Parathyroid adenoma (tissue), 2 donors: ENCODE data around the gene TTLL10.

ENCODE experiments used
- H2AFZ ChIP-seq: fragments of 300-600 bp; sonication (generic); one replicate; pipeline ENCODE4 v1.7.0; 2017; ENCODE audit warnings: antibody characterized with exemption, mild to moderate bottlenecking
- H3K27ac ChIP-seq: fragments of 300-600 bp; sonication (generic); one replicate; pipeline ENCODE4 v1.7.0; 2017
- H3K27me3 ChIP-seq: fragments of 300-600 bp; sonication (generic); one replicate; pipeline ENCODE4 v1.7.0; 2017; ENCODE audit warnings: low read length; ENCODE audit not compliant: control insufficient read depth, insufficient read depth
- H3K36me3 ChIP-seq: fragments of 300-600 bp; sonication (generic); one replicate; pipeline ENCODE4 v1.7.0; 2017; ENCODE audit warnings: low read length; ENCODE audit not compliant: control insufficient read depth, insufficient read depth
- H3K4me1 ChIP-seq: fragments of 300-600 bp; sonication (generic); one replicate; pipeline ENCODE4 v1.7.0; 2017; ENCODE audit warnings: control low read depth
- H3K4me2 ChIP-seq: fragments of 300-600 bp; sonication (generic); one replicate; pipeline ENCODE4 v1.7.0; 2017; ENCODE audit warnings: low read length
- H3K4me3 ChIP-seq: fragments of 300-600 bp; sonication (generic); one replicate; pipeline ENCODE4 v1.7.0; 2017; ENCODE audit warnings: low read depth, low read length
- H3K79me2 ChIP-seq: fragments of 300-600 bp; sonication (generic); one replicate; pipeline ENCODE4 v1.7.0; 2017; ENCODE audit warnings: control low read depth
- H3K9ac ChIP-seq: fragments of 300-600 bp; sonication (generic); one replicate; pipeline ENCODE4 v1.7.0; 2017; ENCODE audit warnings: mild to moderate bottlenecking
- H3K9me3 ChIP-seq: fragments of 300-600 bp; sonication (generic); one replicate; pipeline ENCODE4 v1.7.0; 2017; ENCODE audit warnings: low read length; ENCODE audit not compliant: control insufficient read depth
- TF ChIP-seq, protein P1 (sequence below): fragments of 300-600 bp; sonication (generic); IDR thresholded peaks from one replicate; pipeline ENCODE4 v1.7.0; 2017; ENCODE audit warnings: antibody characterized with exemption, mild to moderate bottlenecking
- donor health status: primary hyperparathyroidism.

TTLL10 gene

DNA sequence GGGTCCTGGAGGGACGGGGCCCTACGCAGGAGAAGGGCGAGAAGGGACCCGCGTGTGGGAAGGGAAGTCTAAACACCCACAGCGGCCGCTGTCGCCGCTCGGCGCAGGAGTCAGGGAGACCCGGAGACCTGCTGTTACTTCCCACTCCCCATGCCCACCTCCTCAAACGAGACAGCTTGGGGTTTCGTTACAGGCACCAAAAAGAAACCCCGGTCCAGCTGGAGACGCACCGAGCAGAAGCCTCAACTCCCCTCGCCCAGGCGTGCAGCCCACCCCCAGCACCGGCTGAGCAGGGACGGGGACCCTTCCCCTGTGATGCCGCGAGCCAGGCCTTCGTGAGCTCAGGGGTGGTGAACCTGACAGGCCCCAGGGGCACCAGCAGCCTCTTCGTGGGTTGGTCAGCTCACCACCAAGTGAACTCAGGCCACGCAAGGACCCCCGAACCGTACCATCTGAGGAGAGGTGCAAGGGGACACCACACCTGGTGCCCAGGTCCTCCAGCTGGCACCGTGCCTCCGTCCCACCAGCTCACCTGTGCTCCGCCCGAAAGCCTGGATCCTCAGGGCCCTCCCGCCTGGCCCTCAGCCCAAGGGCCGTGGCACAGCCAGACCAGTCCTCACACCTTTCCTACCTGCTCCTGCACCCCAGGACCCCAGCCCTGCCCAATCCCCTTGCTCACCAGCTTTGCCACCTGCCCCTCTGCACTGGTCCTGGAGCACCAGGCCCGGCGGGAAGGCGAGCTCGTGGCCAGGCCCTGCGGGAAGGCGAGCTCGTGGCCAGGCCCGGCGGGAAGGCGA, 53.1 kb downstream of the TTLL10 start:
- Histone ChIP-seq H3K4me3 (no peak overlapping the region), H3K27me3 (no peaks in the 10 kb centered on the region), H3K36me3 (no peaks in the 10 kb centered on the region), H3K27ac (no peak overlapping the region), H3K9ac (no peak overlapping the region), H3K79me2 (peaks cover 33% of the 10 kb centered on the region), H2AFZ (no peak overlapping the region), H3K4me1 (peaks cover 5% of the 10 kb centered on the region), H3K9me3 (no peaks in the 10 kb centered on the region), H3K4me2 (no peak overlapping the region)
- TF ChIP-seq, protein P1, sequence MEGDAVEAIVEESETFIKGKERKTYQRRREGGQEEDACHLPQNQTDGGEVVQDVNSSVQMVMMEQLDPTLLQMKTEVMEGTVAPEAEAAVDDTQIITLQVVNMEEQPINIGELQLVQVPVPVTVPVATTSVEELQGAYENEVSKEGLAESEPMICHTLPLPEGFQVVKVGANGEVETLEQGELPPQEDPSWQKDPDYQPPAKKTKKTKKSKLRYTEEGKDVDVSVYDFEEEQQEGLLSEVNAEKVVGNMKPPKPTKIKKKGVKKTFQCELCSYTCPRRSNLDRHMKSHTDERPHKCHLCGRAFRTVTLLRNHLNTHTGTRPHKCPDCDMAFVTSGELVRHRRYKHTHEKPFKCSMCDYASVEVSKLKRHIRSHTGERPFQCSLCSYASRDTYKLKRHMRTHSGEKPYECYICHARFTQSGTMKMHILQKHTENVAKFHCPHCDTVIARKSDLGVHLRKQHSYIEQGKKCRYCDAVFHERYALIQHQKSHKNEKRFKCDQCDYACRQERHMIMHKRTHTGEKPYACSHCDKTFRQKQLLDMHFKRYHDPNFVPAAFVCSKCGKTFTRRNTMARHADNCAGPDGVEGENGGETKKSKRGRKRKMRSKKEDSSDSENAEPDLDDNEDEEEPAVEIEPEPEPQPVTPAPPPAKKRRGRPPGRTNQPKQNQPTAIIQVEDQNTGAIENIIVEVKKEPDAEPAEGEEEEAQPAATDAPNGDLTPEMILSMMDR: no peak

DNA sequence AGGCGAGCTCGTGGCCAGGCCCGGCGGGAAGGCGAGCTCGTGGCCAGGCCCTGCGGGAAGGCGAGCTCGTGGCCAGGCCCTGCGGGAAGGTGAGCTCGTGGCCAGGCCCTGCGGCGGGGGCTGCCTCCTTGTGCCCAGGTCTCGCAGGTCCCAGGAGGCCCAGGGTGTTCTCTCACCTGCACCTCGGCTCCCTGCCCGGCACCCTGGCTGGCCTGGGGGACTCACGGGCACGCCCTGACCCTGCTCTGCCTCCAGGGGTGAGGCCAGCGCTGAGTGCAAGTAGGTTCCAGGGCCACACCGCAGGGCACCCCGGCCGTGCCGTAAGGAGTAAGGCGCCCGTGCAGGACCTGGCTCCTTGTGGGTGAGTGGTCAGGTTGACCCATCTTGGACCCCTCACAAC, 53.7 kb downstream of the TTLL10 start:
- H3K4me2 ChIP-seq: no peak overlapping the region
- no peak overlapping the region for H2AFZ ChIP-seq
- peaks cover 33% of the 10 kb centered on the region for H3K79me2 ChIP-seq
- no peaks in the 10 kb centered on the region for H3K27me3 ChIP-seq
- H3K9ac ChIP-seq: no peak overlapping the region
- TF ChIP-seq, protein P1: no peak
- no peak overlapping the region for H3K27ac ChIP-seq
- no peaks in the 10 kb centered on the region for H3K36me3 ChIP-seq
- H3K4me1 ChIP-seq: peaks cover 5% of the 10 kb centered on the region
- H3K9me3 ChIP-seq: no peaks in the 10 kb centered on the region
- no peak overlapping the region for H3K4me3 ChIP-seq

- no peaks in the 10 kb centered on the region for H3K36me3 ChIP-seq
- no peak overlapping the region for H3K9ac ChIP-seq
- H3K4me1 ChIP-seq: peaks cover 5% of the 10 kb centered on the region
- TF ChIP-seq, protein P1: no peak
- H3K4me2 ChIP-seq: no peak overlapping the region
- H3K27me3 ChIP-seq: no peaks in the 10 kb centered on the region
- H3K27ac ChIP-seq: no peak overlapping the region
- H2AFZ ChIP-seq: no peak overlapping the region
- H3K9me3 ChIP-seq: no peaks in the 10 kb centered on the region
- H3K4me3 ChIP-seq: no peak overlapping the region
- H3K79me2 ChIP-seq: peaks cover 33% of the 10 kb centered on the region
Observed at GRCh38 chr1:1228187-1228586, 54.5 kb downstream of the TTLL10 start.

GRCh38 chr1:1228596-1229321, 55.1 kb downstream of the TTLL10 start:
- TF ChIP-seq, protein P1: no peak
- H3K9ac ChIP-seq: no peak overlapping the region
- peaks cover 5% of the 10 kb centered on the region for H3K4me1 ChIP-seq
- no peak overlapping the region for H3K4me3 ChIP-seq
- H2AFZ ChIP-seq: no peak overlapping the region
- H3K79me2 ChIP-seq: peaks cover 33% of the 10 kb centered on the region
- H3K27ac ChIP-seq: no peak overlapping the region
- no peaks in the 10 kb centered on the region for H3K27me3 ChIP-seq
- H3K9me3 ChIP-seq: no peaks in the 10 kb centered on the region
- no peaks in the 10 kb centered on the region for H3K36me3 ChIP-seq
- H3K4me2 ChIP-seq: no peak overlapping the region
